KMS-11 (cell line): ENCODE data around the gene ANKRD55.

ENCODE experiments used
- H2AFZ ChIP-seq: fragments of 200-600 bp; sonication (generic); 2 replicates; pipeline ENCODE4 v1.6.1; 2016; ENCODE audit warnings: antibody characterized with exemption, mixed run types, low read depth
- H3K27ac ChIP-seq: fragments of 200-600 bp; sonication (generic); 2 replicates; pipeline ENCODE4 v1.6.1; 2016; ENCODE audit warnings: mild to moderate bottlenecking, mixed run types
- H3K27me3 ChIP-seq: fragments of 200-600 bp; sonication (generic); 2 replicates; pipeline ENCODE4 v1.6.1; 2017; ENCODE audit warnings: mild to moderate bottlenecking, low read depth, mixed run types, moderate library complexity; ENCODE audit not compliant: insufficient read depth
- H3K36me3 ChIP-seq: fragments of 200-600 bp; sonication (generic); 2 replicates; pipeline ENCODE4 v1.6.1; 2017; ENCODE audit warnings: mild to moderate bottlenecking, mixed run types; ENCODE audit not compliant: insufficient read depth
- H3K4me1 ChIP-seq: fragments of 200-600 bp; sonication (generic); 2 replicates; pipeline ENCODE4 v1.6.1; 2016; ENCODE audit warnings: mild to moderate bottlenecking, low read depth, mixed run types; ENCODE audit not compliant: poor library complexity, severe bottlenecking
- H3K4me2 ChIP-seq: fragments of 200-600 bp; sonication (generic); 2 replicates; pipeline ENCODE4 v1.7.0; 2016; ENCODE audit warnings: mild to moderate bottlenecking, mixed run types
- H3K4me3 ChIP-seq: fragments of 200-600 bp; sonication (generic); IDR thresholded peaks from 2 replicates; pipeline ENCODE4 v1.6.1; 2017; ENCODE audit warnings: low read depth, low read length, mixed read lengths; ENCODE audit not compliant: insufficient read depth
- H3K79me2 ChIP-seq: fragments of 200-600 bp; sonication (generic); 2 replicates; pipeline ENCODE4 v1.6.1; 2016; ENCODE audit warnings: low read depth, mixed run types; ENCODE audit not compliant: insufficient read depth
- H3K9ac ChIP-seq: fragments of 200-600 bp; sonication (generic); 2 replicates; pipeline ENCODE4 v1.6.1; 2016; ENCODE audit warnings: mild to moderate bottlenecking, mixed run types
- H4K20me1 ChIP-seq: fragments of 200-600 bp; sonication (generic); 2 replicates; pipeline ENCODE4 v1.6.1; 2016; ENCODE audit warnings: mild to moderate bottlenecking, mixed run types; ENCODE audit not compliant: insufficient read depth
- CTCF ChIP-seq: fragments of 200-600 bp; sonication (generic); conservative IDR thresholded peaks from 2 replicates; pipeline ENCODE4 v1.6.1; 2017; ENCODE audit warnings: low read depth, mild to moderate bottlenecking, antibody characterized with exemption, low read length, moderate library complexity, mixed read lengths

Gene ANKRD55

DNA sequence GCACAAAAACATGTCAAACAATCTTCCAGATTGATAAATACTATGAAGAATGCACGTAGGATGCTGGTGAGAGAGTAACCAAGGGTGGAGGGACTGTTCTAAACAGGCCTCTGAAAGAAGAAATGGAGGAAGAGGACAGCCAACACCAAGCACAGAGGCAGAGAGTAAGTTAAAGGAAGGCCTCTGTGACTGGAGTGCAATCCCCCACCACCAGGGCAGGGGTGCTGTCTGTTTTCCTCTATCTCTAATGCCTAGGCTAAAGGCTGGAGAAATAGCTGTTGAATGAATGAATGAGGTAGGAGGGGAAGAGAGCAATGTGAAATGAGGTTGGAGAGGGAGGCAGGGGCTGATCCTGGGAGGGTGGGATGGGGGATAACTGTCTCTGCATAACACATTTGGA, 88.9 kb downstream of the ANKRD55 start:
- no peak for TF ChIP-seq CTCF
- H3K27ac ChIP-seq = peak overlapping the region; percentile 96
- no peaks in the 10 kb centered on the region for H3K79me2 ChIP-seq
- H3K36me3 ChIP-seq = no peaks in the 10 kb centered on the region
- H3K4me1 ChIP-seq = peaks cover 100% of the 10 kb centered on the region
- peak overlapping the region; percentile 81 for H3K4me2 ChIP-seq
- no peak overlapping the region for H2AFZ ChIP-seq
- no peaks in the 10 kb centered on the region for H4K20me1 ChIP-seq
- H3K4me3 ChIP-seq = no peak overlapping the region
- no peaks in the 10 kb centered on the region for H3K27me3 ChIP-seq
- peak overlapping the region; percentile 64 for H3K9ac ChIP-seq

- Histone ChIP-seq H3K36me3 (no peaks in the 10 kb centered on the region), H3K4me1 (peaks cover 96% of the 10 kb centered on the region), H3K4me3 (no peak overlapping the region), H3K27ac (peak overlapping the region; percentile 96), H3K9ac (peak overlapping the region; percentile 64), H3K27me3 (no peaks in the 10 kb centered on the region), H4K20me1 (no peaks in the 10 kb centered on the region), H3K79me2 (no peaks in the 10 kb centered on the region), H3K4me2 (peak overlapping the region; percentile 81), H2AFZ (no peak overlapping the region)
- TF ChIP-seq CTCF = no peak
These were observed 89.8 kb downstream of the ANKRD55 start for GRCh38 chr5:56143373-56143714.

GRCh38 chr5:56142614-56143372, 90.3 kb downstream of the ANKRD55 start:
- peaks cover 93% of the 10 kb centered on the region for H3K4me1 ChIP-seq
- peak overlapping the region; percentile 81 for H3K4me2 ChIP-seq

GRCh38 chr5:56142233-56142613, 90.9 kb downstream of the ANKRD55 start:
- Histone ChIP-seq H3K27me3 (no peaks in the 10 kb centered on the region), H3K4me2 (peak overlapping the region; percentile 81), H3K36me3 (no peaks in the 10 kb centered on the region), H3K27ac (peak overlapping the region; percentile 96), H3K4me3 (peak overlapping the region; percentile 44), H2AFZ (0 out of 2 replicates have a peak overlapping the region, but pooled peaks have one; percentile 8), H3K4me1 (peaks cover 89% of the 10 kb centered on the region), H3K9ac (peak overlapping the region; percentile 64), H4K20me1 (no peaks in the 10 kb centered on the region), H3K79me2 (no peaks in the 10 kb centered on the region)
- no peak for TF ChIP-seq CTCF

More at GRCh38 chr5:56142614-56143372, 90.3 kb downstream of the ANKRD55 start:
- Histone ChIP-seq H2AFZ (0 out of 2 replicates have a peak overlapping the region, but pooled peaks have one; percentile 8), H3K36me3 (no peaks in the 10 kb centered on the region), H3K27me3 (no peaks in the 10 kb centered on the region), H3K4me3 (peak overlapping the region; percentile 44), H3K27ac (peak overlapping the region; percentile 96), H4K20me1 (no peaks in the 10 kb centered on the region), H3K9ac (peak overlapping the region; percentile 64), H3K79me2 (no peaks in the 10 kb centered on the region)
- TF ChIP-seq CTCF = no peak
